CD4-positive, alpha-beta T cell (primary cell): ENCODE results near the gene EPGN. TPM values are rescaled to one million over a fixed set of nuclear protein-coding genes. Genes with fewer than 3 reads are reported as not detected.

Experiments used
- ATAC-seq: fragments of 200-7000 bp; cut with Tn5 transposase; one replicate; pipeline ENCODE4 v1.10.0; 2022; ENCODE audit warnings: mild to moderate bottlenecking; ENCODE audit not compliant: poor library complexity
- CTCF ChIA-PET: fragments of 350-600 bp; sonication (Branson Sonifier 250); formaldehyde crosslinking; loops from one replicate; lab custom pipeline; 2021; ENCODE audit warnings: antibody characterized with exemption, inconsistent platforms; lab: Charles Lee
- POLR2A ChIA-PET: fragments of 350-600 bp; sonication (Branson Sonifier 250); formaldehyde crosslinking; loops from one replicate; lab custom pipeline; 2021; ENCODE audit warnings: antibody characterized with exemption, inconsistent platforms; lab: Charles Lee
- DNase-seq, 14 experiments: peaks; one replicate each; pipeline ENCODE4 v3.0.0-alpha.2; 2013 to 2020; ENCODE audit warnings: mixed read lengths in 2 of 14
- H3K27ac ChIP-seq, 2 donors: one replicate each; pipeline versions ENCODE4 v1.5.1 to v1.7.0; 2013; ENCODE audit warnings: low read length in 2 of 2, low read depth in 1 of 2, mild to moderate bottlenecking in 1 of 2
- H3K27me3 ChIP-seq, 2 experiments: 1 replicate in 1 of 2; 2 replicates in 1 of 2; pipeline versions ENCODE4 v1.6.1 to v1.7.0; 2013; ENCODE audit warnings: low read length in 2 of 2, control low read depth in 1 of 2, mild to moderate bottlenecking in 1 of 2, moderate library complexity in 1 of 2; ENCODE audit not compliant: insufficient read depth in 2 of 2, control insufficient read depth in 1 of 2
- H3K36me3 ChIP-seq: one replicate; pipeline ENCODE4 v1.6.1; 2013; ENCODE audit warnings: low read length, control low read depth; ENCODE audit not compliant: insufficient read depth
- H3K4me1 ChIP-seq: one replicate; pipeline ENCODE4 v1.6.1; 2013; ENCODE audit warnings: low read length, control low read depth; ENCODE audit not compliant: insufficient read depth
- H3K4me3 ChIP-seq: one replicate; pipeline ENCODE4 v1.5.1; 2013; ENCODE audit warnings: mild to moderate bottlenecking, low read length, moderate library complexity
- H3K9me3 ChIP-seq, 2 experiments: 1 replicate in 1 of 2; 2 replicates in 1 of 2; pipeline versions ENCODE4 v1.6.1 to v1.7.0; 2013; ENCODE audit warnings: low read length in 2 of 2, mild to moderate bottlenecking in 2 of 2, control low read depth in 1 of 2, moderate library complexity in 1 of 2; ENCODE audit not compliant: control insufficient read depth in 1 of 2, insufficient read depth in 1 of 2
- H3K27ac Mint-ChIP-seq: one replicate; pipeline ENCODE4 v1.8.0; 2020; ENCODE audit warnings: mixed read lengths
- H3K27me3 Mint-ChIP-seq: one replicate; pipeline ENCODE4 v1.8.0; 2021; ENCODE audit warnings: mixed read lengths
- H3K36me3 Mint-ChIP-seq: one replicate; pipeline ENCODE4 v1.8.0; 2021; ENCODE audit warnings: low read depth, mixed read lengths
- H3K4me1 Mint-ChIP-seq: one replicate; pipeline ENCODE4 v1.8.0; 2021; ENCODE audit warnings: low read depth, mixed read lengths
- H3K4me3 Mint-ChIP-seq: one replicate; pipeline ENCODE4 v1.8.0; 2020; ENCODE audit warnings: mild to moderate bottlenecking, mixed read lengths
- H3K9me3 Mint-ChIP-seq: one replicate; pipeline ENCODE4 v1.8.0; 2020; ENCODE audit warnings: mixed read lengths
- intact Hi-C, 2 experiments: fragments of 100-400 bp; cut with DNase I in 1 of 2; cut with micrococcal nuclease in 1 of 2; formaldehyde crosslinking; loops; one replicate each; pipeline versions ENCODE4 v1.15.1 to v1.9.0; 2023 to 2025; cut with DNase I, micrococcal nuclease
- total RNA-seq, 174 experiments: library from RNA in 2 of 174; stranded (reverse) in 2 of 174; gene quantifications; one replicate each; pipeline ENCODE4 v1.2.3 and lab custom pipeline; 2021 to 2026
- TF ChIP-seq, protein P1 (sequence below): fragments of 200-600 bp; IDR thresholded peaks from one replicate; pipeline ENCODE4 v1.8.0; 2022; ENCODE audit warnings: antibody characterized with exemption, mild to moderate bottlenecking

Gene EPGN
- total RNA-seq, 2 experiments from 2014 or later = 3.7 to 5.9 TPM

DNA sequence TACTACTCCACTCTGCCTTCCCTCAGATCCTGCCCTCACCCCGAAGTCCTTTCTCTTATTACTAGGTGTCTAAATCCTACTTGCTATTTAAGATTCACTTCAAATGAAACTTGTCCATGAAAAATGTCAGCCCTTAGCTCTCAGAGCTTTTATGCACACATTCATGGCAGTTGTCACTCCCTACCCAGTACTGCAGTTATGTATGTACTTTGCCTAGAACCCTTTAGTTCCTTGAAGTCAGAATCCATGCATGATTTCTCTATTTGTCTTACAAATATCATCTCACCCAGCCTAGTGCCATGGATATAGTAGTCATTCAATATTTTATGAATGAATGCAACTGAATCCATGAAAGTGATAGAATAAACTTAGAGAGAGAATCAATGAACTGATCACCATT is 3.3 kb upstream of the EPGN start:
- TF ChIP-seq, protein P1, sequence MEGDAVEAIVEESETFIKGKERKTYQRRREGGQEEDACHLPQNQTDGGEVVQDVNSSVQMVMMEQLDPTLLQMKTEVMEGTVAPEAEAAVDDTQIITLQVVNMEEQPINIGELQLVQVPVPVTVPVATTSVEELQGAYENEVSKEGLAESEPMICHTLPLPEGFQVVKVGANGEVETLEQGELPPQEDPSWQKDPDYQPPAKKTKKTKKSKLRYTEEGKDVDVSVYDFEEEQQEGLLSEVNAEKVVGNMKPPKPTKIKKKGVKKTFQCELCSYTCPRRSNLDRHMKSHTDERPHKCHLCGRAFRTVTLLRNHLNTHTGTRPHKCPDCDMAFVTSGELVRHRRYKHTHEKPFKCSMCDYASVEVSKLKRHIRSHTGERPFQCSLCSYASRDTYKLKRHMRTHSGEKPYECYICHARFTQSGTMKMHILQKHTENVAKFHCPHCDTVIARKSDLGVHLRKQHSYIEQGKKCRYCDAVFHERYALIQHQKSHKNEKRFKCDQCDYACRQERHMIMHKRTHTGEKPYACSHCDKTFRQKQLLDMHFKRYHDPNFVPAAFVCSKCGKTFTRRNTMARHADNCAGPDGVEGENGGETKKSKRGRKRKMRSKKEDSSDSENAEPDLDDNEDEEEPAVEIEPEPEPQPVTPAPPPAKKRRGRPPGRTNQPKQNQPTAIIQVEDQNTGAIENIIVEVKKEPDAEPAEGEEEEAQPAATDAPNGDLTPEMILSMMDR = no peak
- Mint-ChIP-seq H3K27ac (no peak overlapping the region), H3K27me3 (no peaks in the 10 kb centered on the region), H3K9me3 (no peaks in the 10 kb centered on the region), H3K36me3 (no peaks in the 10 kb centered on the region), H3K4me3 (no peak overlapping the region), H3K4me1 (peaks cover 20% of the 10 kb centered on the region)
- ChIA-PET POLR2A (no interaction called here), CTCF (no interaction called here)
- Histone ChIP-seq H3K9me3 (no peaks in the 10 kb centered on the region), H3K4me3 (no peak overlapping the region), H3K36me3 (no peaks in the 10 kb centered on the region), H3K27me3 (no peaks in the 10 kb centered on the region), H3K27ac (no peak overlapping the region), H3K4me1 (no peaks in the 10 kb centered on the region)
- DNase-seq (no peak), ATAC-seq (no peak)
- intact Hi-C loops = no loop called here

DNA sequence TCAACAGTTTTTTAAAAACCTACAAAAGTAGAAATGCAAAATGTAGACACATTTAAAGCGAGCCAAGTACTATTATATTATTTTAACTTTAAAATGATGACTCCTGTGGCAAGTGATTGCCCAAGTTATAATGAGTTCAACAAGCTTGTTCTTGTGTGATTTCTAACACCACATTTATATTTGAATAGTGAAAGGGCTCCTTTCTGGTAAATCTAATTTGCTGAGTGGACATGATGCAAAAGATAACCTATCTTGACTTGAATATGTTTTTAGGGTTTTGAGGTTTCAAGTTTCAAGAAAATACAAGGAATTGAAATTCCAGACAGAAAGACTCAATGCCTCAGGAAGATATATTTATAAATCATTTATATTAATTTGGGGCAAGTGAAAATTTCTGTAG is 1.1 kb upstream of the EPGN start:
- no peaks in the 10 kb centered on the region for H3K9me3 Mint-ChIP-seq
- H3K27me3 ChIP-seq = no peaks in the 10 kb centered on the region
- intact Hi-C loops = no loop called here
- TF ChIP-seq, protein P1 = no peak
- CTCF ChIA-PET = interaction anchor here (1.6 kb wide), 1 partner anchor 79 kb away, joined by 3 read pairs; no protein-coding TSS in a partner anchor
- H3K9me3 ChIP-seq = no peaks in the 10 kb centered on the region
- POLR2A ChIA-PET = interaction anchor here (1.3 kb wide), 1 partner anchor 79 kb away, joined by 3 read pairs; no protein-coding TSS in a partner anchor
- no peak overlapping the region for H3K4me3 Mint-ChIP-seq
- peaks cover 23% of the 10 kb centered on the region for H3K4me1 Mint-ChIP-seq
- no peaks in the 10 kb centered on the region for H3K36me3 Mint-ChIP-seq
- ATAC-seq = no peak
- no peak overlapping the region for H3K27ac Mint-ChIP-seq
- no peaks in the 10 kb centered on the region for H3K36me3 ChIP-seq
- H3K27ac ChIP-seq = no peak overlapping the region
- H3K4me1 ChIP-seq = no peaks in the 10 kb centered on the region
- no peak overlapping the region for H3K4me3 ChIP-seq
- no peaks in the 10 kb centered on the region for H3K27me3 Mint-ChIP-seq
- no peak for DNase-seq

DNA sequence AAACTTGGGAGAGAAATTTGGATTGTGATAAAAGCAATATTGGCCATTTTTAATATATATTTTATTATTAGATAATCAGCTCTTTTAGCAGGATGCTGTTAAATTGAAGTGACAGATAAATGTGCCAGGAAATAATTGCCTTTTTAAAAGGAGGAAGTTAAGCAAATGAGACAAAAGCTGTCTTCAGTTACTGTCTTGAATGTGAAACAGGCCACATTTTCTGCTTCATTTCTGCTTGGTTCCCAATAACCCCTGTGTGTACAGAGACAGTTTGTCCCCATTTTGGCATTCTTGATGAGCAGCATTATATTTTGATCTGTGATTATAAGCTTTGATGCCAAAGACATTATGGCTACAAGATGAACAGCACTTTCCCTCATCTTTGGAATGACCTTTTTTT is 953 bp downstream of the EPGN start:
- no peak for ATAC-seq
- TF ChIP-seq, protein P1 = no peak
- H3K4me1 Mint-ChIP-seq = peaks cover 23% of the 10 kb centered on the region

More for the DNA sequence above, 953 bp downstream of the EPGN start:
- no peak overlapping the region for H3K27ac Mint-ChIP-seq
- H3K36me3 Mint-ChIP-seq = no peaks in the 10 kb centered on the region
- intact Hi-C loops = no loop called here
- Histone ChIP-seq H3K27me3 (no peaks in the 10 kb centered on the region), H3K36me3 (no peaks in the 10 kb centered on the region), H3K9me3 (no peaks in the 10 kb centered on the region), H3K4me3 (no peak overlapping the region), H3K4me1 (no peaks in the 10 kb centered on the region), H3K27ac (no peak overlapping the region)
- no peak for DNase-seq
- no peak overlapping the region for H3K4me3 Mint-ChIP-seq
- POLR2A ChIA-PET = no interaction called here
- CTCF ChIA-PET = no interaction called here
- no peaks in the 10 kb centered on the region for H3K9me3 Mint-ChIP-seq
- H3K27me3 Mint-ChIP-seq = no peaks in the 10 kb centered on the region
